ENCODE data around the gene TESK1. TPM values are rescaled to one million over a fixed set of nuclear protein-coding genes. Genes with fewer than 3 reads are reported as not detected.

The TESK1 gene
- total RNA-seq, 1 experiment from 2014 or later, result 25.5 TPM

GRCh38 chr9:35646153-35646532 lies 41.1 kb downstream of the TESK1 start:
- ChIA-PET POLR2A (ENCODE audit: unreplicated experiment) (no interaction called here), CTCF (interaction anchor here (0.6 to 1.5 kb wide), 3 partner anchors 156 to 464 kb away, joined by 3 to 6 read pairs (median 3); partner anchors contain the start of gene RUSC2)
- Histone ChIP-seq H3K79me2 (ENCODE audit: low read depth) (no peaks in the 10 kb centered on the region), H3K4me2 (peak overlapping the region; percentile 81), H4K20me1 (ENCODE audit: insufficient read depth) (no peaks in the 10 kb centered on the region), H3K4me3 (peak overlapping the region; percentile 71), H3K27me3 (ENCODE audit: insufficient read depth, low read depth) (no peaks in the 10 kb centered on the region), H2AFZ (peak overlapping the region; percentile 92), H3K9me2 (ENCODE audit: insufficient read depth) (no peaks in the 10 kb centered on the region), H3K9me3 (ENCODE audit: insufficient read depth, low read depth) (no peaks in the 10 kb centered on the region), H3F3A (ENCODE audit: insufficient read depth, low read depth) (no peaks in the 10 kb centered on the region), H3K36me3 (ENCODE audit: low read depth) (no peaks in the 10 kb centered on the region), H3K27ac (peak overlapping the region; percentile 66), H3K4me1 (replicated peaks; ENCODE audit: insufficient read depth) (no peaks in the 10 kb centered on the region)
- intact Hi-C loops (cut with micrococcal nuclease; ENCODE audit: unreplicated experiment), result loop anchor here (1.0 to 5.0 kb wide), 4 partner anchors 41 to 181 kb away; partner anchors contain the start of genes CREB3, FAM221B, TESK1 and TLN1
- peak; percentile 54 to 61 for DNase-seq
- BruUV-seq (replicated peaks), result TSS peak; percentile 58
- TF ChIP-seq CTCF (conservative IDR thresholded peaks at IDR 0.05), result no peak
- TF ChIP-seq EZH2 (IDR thresholded peaks at IDR 0.05; ENCODE audit: low read depth), result no peak

- peak overlapping the region; percentile 66 for H3K27ac ChIP-seq
- no peaks in the 10 kb centered on the region for H3K9me2 ChIP-seq (ENCODE audit: insufficient read depth)
- no peaks in the 10 kb centered on the region for H3K79me2 ChIP-seq (ENCODE audit: low read depth)
- ChIA-PET POLR2A (ENCODE audit: unreplicated experiment) (interaction anchor here (1.0 kb wide), 1 partner anchor 18 kb away, joined by 3 read pairs; the partner anchor contains the start of gene ARHGEF39), CTCF (interaction anchor here (0.5 to 1.5 kb wide), 4 partner anchors 236 to 467 kb away, joined by 3 to 6 read pairs (median 4); no protein-coding TSS in a partner anchor)
- TF ChIP-seq CTCF (conservative IDR thresholded peaks at IDR 0.05), result peak; percentile 73
- TF ChIP-seq EZH2 (IDR thresholded peaks at IDR 0.05; ENCODE audit: low read depth), result no peak
- intact Hi-C loops (cut with micrococcal nuclease; ENCODE audit: unreplicated experiment), result loop anchor here (1.0 to 5.0 kb wide), 4 partner anchors 42 to 181 kb away; partner anchors contain the start of genes CREB3, FAM221B, TESK1 and TLN1
- no peaks in the 10 kb centered on the region for H3F3A ChIP-seq (ENCODE audit: insufficient read depth, low read depth)
- H3K9me3 ChIP-seq (ENCODE audit: insufficient read depth, low read depth), result no peaks in the 10 kb centered on the region
- H3K27me3 ChIP-seq (ENCODE audit: insufficient read depth, low read depth), result no peaks in the 10 kb centered on the region
- H3K4me1 ChIP-seq (replicated peaks; ENCODE audit: insufficient read depth), result peaks cover 5% of the 10 kb centered on the region; the same call in 1 of the 2 replicates
- H3K4me3 ChIP-seq, result peak overlapping the region; percentile 71
- peak overlapping the region; percentile 81 for H3K4me2 ChIP-seq
- H3K36me3 ChIP-seq (ENCODE audit: low read depth), result no peaks in the 10 kb centered on the region
- BruUV-seq (replicated peaks), result no TSS peak
- peak; percentile 61 to 88 for DNase-seq
- peak overlapping the region; percentile 92 for H2AFZ ChIP-seq
- no peaks in the 10 kb centered on the region for H4K20me1 ChIP-seq (ENCODE audit: insufficient read depth)
These were observed 41.6 kb downstream of the TESK1 start for GRCh38 chr9:35646533-35647265.

- H3K27ac ChIP-seq, result no peak overlapping the region
- intact Hi-C loops (cut with micrococcal nuclease; ENCODE audit: unreplicated experiment), result loop anchor here (5.0 kb wide), 2 partner anchors 167 to 178 kb away; partner anchors contain the start of genes FAM221B and TMEM8B
- no peaks in the 10 kb centered on the region for H4K20me1 ChIP-seq (ENCODE audit: insufficient read depth)
- ChIA-PET CTCF (no interaction called here), POLR2A (ENCODE audit: unreplicated experiment) (no interaction called here)
- H3K4me1 ChIP-seq (replicated peaks; ENCODE audit: insufficient read depth), result peaks cover 21% of the 10 kb centered on the region
- no peak for DNase-seq
- no peaks in the 10 kb centered on the region for H3K9me2 ChIP-seq (ENCODE audit: insufficient read depth)
- H3K27me3 ChIP-seq (ENCODE audit: insufficient read depth, low read depth), result no peaks in the 10 kb centered on the region
- H3K4me2 ChIP-seq, result no peak overlapping the region
- peaks cover 13% of the 10 kb centered on the region; the same call in 1 of the 2 replicates for H3F3A ChIP-seq (ENCODE audit: insufficient read depth, low read depth)
- no peaks in the 10 kb centered on the region for H3K36me3 ChIP-seq (ENCODE audit: low read depth)
- BruUV-seq (replicated peaks), result no TSS peak
- H3K9me3 ChIP-seq (ENCODE audit: insufficient read depth, low read depth), result no peaks in the 10 kb centered on the region
- no peak overlapping the region for H3K4me3 ChIP-seq
- TF ChIP-seq CTCF (conservative IDR thresholded peaks at IDR 0.05), result no peak
- no peak for TF ChIP-seq EZH2 (IDR thresholded peaks at IDR 0.05; ENCODE audit: low read depth)
- no peaks in the 10 kb centered on the region for H3K79me2 ChIP-seq (ENCODE audit: low read depth)
- no peak overlapping the region for H2AFZ ChIP-seq
These were observed 44.6 kb downstream of the TESK1 start for GRCh38 chr9:35649431-35650340.

Measured in PC-9 (cell line).